HEK293T (cell line): ENCODE results near the gene LCN1.

ENCODE experiments used
- CTCF ChIA-PET: fragments of 350-600 bp; formaldehyde crosslinking; extraction: SDS; loops from one replicate; lab custom pipeline; 2021; ENCODE audit warnings: antibody characterized with exemption, inconsistent platforms; lab: Yijun Ruan, JAX
- POLR2A ChIA-PET: fragments of 350-600 bp; formaldehyde crosslinking; extraction: SDS; loops from one replicate; lab custom pipeline; 2020; ENCODE audit warnings: antibody characterized with exemption, inconsistent platforms; lab: Yijun Ruan, JAX
- DNase-seq: peaks from one replicate; pipeline ENCODE4 v3.0.0; 2012; ENCODE audit warnings: mixed read lengths; ENCODE audit errors: extremely low spot score
- ARNT ChIP-seq: fragments of 450-650 bp; IDR thresholded peaks from 2 replicates; pipeline ENCODE4 v1.6.1; 2017; ENCODE audit warnings: mild to moderate bottlenecking
- BHLHE40 ChIP-seq: fragments of 450-650 bp; IDR thresholded peaks from 2 replicates; pipeline ENCODE4 v1.6.1; 2016; ENCODE audit warnings: mild to moderate bottlenecking, moderate library complexity, borderline replicate concordance
- CTBP1 ChIP-seq: fragments of 450-650 bp; IDR thresholded peaks from 2 replicates; pipeline ENCODE4 v1.6.1; 2016; ENCODE audit warnings: borderline replicate concordance
- ELF4 ChIP-seq: fragments of 450-650 bp; IDR thresholded peaks from 2 replicates; pipeline ENCODE4 v1.6.1; 2017; ENCODE audit warnings: antibody characterized with exemption
- FOXA1 ChIP-seq: fragments of 450-650 bp; IDR thresholded peaks from 2 replicates; pipeline ENCODE4 v1.6.1; 2016; ENCODE audit warnings: mild to moderate bottlenecking
- FOXK2 ChIP-seq: fragments of 450-650 bp; IDR thresholded peaks from 2 replicates; pipeline ENCODE4 v1.6.1; 2016; ENCODE audit warnings: mild to moderate bottlenecking
- FOXM1 ChIP-seq: fragments of 450-650 bp; IDR thresholded peaks from 2 replicates; pipeline ENCODE4 v1.6.1; 2017; ENCODE audit warnings: mild to moderate bottlenecking, borderline replicate concordance
- HDGF ChIP-seq: fragments of 450-650 bp; IDR thresholded peaks from 2 replicates; pipeline ENCODE4 v1.6.1; 2017; ENCODE audit warnings: antibody characterized with exemption, borderline replicate concordance
- L3MBTL2 ChIP-seq: fragments of 450-650 bp; conservative IDR thresholded peaks from 2 replicates; pipeline ENCODE4 v1.6.1; 2016; ENCODE audit warnings: mild to moderate bottlenecking
- LEF1 ChIP-seq: fragments of 450-650 bp; IDR thresholded peaks from 2 replicates; pipeline ENCODE4 v1.6.1; 2017; ENCODE audit warnings: mild to moderate bottlenecking, borderline replicate concordance
- SP1 ChIP-seq: fragments of 450-650 bp; IDR thresholded peaks from 2 replicates; pipeline ENCODE4 v1.6.1; 2017
- SUZ12 ChIP-seq: fragments of 450-650 bp; IDR thresholded peaks from 2 replicates; pipeline ENCODE4 v1.6.1; 2016; ENCODE audit warnings: mild to moderate bottlenecking
- TARDBP ChIP-seq: fragments of 450-650 bp; IDR thresholded peaks from 2 replicates; pipeline ENCODE4 v1.6.1; 2016
- ZNF384 ChIP-seq: fragments of 450-650 bp; IDR thresholded peaks from 2 replicates; pipeline ENCODE4 v1.6.1; 2016
- TF ChIP-seq, protein P1 (sequence below): fragments of 450-650 bp; IDR thresholded peaks from 2 replicates; pipeline ENCODE4 v1.6.1; 2016

The LCN1 gene

DNA sequence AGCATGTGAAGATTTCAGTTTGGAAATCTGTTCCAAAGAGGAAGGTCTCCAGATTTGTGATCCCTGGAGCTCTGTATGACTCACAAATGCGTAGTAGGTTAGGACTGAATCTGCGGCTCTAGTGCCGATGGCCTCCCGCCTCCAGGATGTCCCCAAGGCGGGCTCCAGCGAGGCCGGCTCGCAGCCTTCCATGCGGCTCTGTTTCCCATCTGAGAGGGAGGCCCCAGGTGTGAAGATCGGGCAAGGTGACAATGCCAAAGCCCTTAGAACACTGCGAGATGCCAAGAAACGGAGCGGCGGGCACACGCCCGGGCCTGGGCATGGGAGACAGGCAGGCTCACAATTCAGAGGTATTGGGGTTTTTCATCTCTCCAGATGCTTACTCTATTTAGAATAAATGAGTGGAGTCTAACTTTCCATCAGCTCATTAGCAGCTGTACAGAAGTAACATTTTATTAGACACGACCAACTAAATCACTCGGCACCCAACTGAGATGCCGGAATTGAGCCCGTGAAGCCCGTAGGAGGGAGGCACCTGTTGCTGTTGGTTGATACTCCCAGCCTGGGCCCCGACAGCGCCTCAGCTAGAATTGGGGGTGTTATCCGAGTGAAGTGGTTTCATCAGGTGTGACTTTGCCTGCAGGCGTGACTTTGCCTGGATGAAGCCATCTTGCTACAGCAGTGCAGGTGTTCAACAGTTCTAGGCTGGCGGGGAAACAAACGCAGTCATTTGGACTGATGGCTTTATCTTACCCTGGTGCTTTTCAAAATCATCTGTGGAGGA is 28.2 kb upstream of the LCN1 start:
- no peak for DNase-seq
- ChIA-PET CTCF (interaction anchor here (0.9 kb wide), 1 partner anchor 13 kb away, joined by 4 read pairs; no protein-coding TSS in a partner anchor), POLR2A (no interaction called here)
- TF ChIP-seq ARNT = no peak
- TF ChIP-seq, protein P1, sequence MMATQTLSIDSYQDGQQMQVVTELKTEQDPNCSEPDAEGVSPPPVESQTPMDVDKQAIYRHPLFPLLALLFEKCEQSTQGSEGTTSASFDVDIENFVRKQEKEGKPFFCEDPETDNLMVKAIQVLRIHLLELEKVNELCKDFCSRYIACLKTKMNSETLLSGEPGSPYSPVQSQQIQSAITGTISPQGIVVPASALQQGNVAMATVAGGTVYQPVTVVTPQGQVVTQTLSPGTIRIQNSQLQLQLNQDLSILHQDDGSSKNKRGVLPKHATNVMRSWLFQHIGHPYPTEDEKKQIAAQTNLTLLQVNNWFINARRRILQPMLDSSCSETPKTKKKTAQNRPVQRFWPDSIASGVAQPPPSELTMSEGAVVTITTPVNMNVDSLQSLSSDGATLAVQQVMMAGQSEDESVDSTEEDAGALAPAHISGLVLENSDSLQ = no peak
- TF ChIP-seq SUZ12 = no peak
- no peak for TF ChIP-seq ZNF384
- TF ChIP-seq HDGF = no peak
- no peak for TF ChIP-seq FOXK2
- no peak for TF ChIP-seq TARDBP
- TF ChIP-seq BHLHE40 = no peak
- no peak for TF ChIP-seq FOXA1

DNA sequence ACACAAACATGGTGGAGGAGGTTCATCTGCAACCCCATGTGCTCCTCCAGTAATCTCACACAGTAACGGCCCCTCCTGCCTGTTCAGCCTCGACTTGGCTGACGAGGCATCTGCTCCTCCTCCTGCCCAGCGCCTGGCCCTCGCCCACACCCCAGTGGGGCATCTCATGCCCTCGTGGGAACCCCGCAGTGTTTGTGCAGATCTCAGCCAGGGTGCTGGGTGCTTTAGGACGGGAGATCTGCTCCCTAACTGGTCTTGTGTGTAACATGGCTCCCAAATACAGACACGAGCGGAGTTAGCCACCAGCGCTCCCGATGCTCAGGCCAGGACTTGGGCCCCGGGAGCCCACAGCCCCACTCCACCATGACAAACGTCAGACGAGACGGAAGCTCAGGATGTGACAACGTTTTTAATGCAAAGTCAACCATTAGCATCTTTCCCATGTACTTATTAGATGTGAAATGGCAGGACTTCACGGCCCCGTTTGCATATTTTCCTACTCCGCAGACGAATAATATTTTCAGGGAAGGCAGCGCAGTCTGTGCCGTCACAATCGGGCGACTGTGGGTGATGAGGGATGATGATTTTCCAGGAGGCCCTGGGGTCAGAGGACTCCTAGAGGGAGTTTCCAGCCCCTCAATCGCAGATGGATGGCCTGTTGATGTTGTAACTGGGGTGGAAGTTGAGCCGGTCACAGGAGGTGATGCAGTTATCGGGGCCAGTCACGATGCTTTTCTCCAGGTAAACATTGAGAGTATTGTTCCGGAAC is 26.3 kb upstream of the LCN1 start:
- CTCF ChIA-PET = no interaction called here
- POLR2A ChIA-PET = no interaction called here

DNA sequence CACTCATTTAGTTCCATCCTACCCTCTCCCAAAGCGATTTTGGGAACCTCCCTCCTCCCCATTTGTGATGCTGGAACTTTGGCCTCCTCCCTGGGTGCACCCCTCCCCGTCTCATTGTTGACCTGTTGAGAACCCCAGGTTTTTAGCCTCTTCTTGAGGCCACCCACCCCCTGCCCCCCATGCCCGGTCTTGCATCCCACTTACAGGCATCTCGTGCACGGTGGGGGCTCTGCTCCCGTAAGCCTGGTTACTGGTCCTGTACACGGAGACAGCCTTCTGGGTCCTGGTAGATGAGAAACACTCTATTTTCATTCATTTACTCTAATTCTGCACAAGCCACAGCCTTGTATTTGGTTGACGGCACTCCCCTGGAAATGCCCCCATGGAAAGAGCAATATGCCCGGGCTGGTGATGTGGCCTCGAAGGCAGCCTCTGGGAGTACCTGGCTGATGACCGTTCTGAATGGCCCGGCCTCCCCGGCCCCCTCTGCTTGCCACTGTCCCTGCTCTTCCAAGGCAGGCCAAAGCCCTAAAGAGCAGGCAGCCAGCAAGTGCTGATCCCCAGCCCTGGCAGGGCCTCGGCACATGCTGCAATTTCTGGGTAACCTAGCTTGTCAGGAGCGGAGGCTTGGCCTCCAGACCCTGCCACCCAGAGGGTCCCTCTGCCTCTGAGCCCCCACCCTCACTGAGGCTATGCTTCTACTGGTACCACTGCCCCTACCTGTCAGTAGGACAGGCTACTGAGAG is 22.7 kb upstream of the LCN1 start:
- CTCF ChIA-PET = no interaction called here
- POLR2A ChIA-PET = interaction anchor here (0.6 to 1.5 kb wide), 2 partner anchors 8 to 18 kb away, joined by 3 to 4 read pairs; no protein-coding TSS in a partner anchor
- TF ChIP-seq FOXK2 = no peak
- no peak for TF ChIP-seq L3MBTL2
- no peak for DNase-seq

More for the DNA sequence above, 26.3 kb upstream of the LCN1 start:
- no peak for DNase-seq
- TF ChIP-seq L3MBTL2 (no peak), CTBP1 (no peak), LEF1 (no peak), ZNF384 (no peak), FOXA1 (no peak), SP1 (no peak), SUZ12 (no peak), ELF4 (no peak), TARDBP (no peak), BHLHE40 (no peak), ARNT (no peak), HDGF (no peak)
- TF ChIP-seq, protein P1 = no peak

DNA sequence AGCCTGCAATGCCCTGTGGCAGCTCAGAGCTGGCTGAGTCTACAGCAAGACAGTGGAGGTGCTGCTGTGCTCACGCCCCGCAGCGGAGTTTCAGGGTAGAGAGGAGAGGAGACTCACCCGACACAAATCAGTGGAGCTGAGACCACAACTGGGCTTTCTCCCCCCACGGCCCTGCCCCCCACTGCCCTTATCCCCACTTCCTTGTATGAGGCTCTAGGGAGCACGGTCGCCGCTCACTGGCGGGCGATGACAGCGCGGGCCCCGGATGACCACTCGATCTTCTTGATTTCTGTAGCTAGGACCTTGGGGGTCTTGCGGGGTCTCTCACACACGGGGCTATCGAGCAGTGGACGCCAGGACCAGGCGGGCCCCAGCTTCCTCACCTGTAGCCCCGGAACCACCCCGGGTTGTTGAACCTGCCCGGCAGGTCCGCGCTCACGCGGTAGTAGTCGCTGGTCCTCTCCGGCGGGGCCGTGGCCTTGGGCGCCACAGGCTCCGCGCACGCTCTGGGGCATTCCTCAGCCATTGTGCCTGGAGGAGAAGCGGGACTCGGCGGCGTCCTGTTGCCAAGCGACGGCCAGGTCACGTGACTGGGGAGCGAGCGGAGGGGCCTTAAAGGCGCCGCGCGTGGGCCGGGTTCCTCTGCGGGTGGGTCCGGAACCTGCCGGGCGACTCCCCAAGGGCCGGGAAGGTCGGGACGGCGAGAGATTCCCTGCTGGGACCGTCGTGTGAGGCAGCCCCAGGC is 21.7 kb upstream of the LCN1 start:
- peak; percentile 89 for DNase-seq
- TF ChIP-seq ZNF384 (no peak), TARDBP (peak; percentile 83; the same call in 1 of the 2 replicates), FOXK2 (no peak), L3MBTL2 (peak; percentile 43; the same call in 1 of the 2 replicates)
- POLR2A ChIA-PET = interaction anchor here (0.6 to 1.5 kb wide), 2 partner anchors 9 to 19 kb away, joined by 3 to 4 read pairs; no protein-coding TSS in a partner anchor
- CTCF ChIA-PET = no interaction called here

DNA sequence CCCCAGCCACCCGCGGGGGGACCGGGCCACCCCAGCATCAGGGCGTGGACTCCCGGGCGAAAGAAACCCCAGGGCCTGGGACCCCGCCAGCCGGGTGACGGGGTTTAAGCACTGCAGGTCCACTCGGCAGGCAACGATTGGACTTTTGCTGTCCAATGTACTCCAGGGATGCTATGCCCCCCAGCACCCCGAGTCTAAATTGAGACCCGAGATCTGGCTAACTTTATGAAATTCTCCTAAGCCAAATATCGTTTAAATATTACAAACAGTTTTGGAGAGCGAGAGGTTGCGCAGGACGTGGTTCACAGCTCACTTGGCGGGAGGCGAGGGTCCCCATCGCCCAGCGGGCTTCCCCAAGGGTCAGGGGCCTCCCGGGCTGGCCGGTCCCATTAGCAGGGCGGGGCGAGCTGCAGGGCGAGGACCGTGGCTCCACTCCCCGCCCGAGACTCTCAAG is 21.1 kb upstream of the LCN1 start:
- ChIA-PET CTCF (no interaction called here), POLR2A (interaction anchor here (1.5 kb wide), 1 partner anchor 9 kb away, joined by 4 read pairs; no protein-coding TSS in a partner anchor)
- no peak for DNase-seq
- TF ChIP-seq FOXM1 = no peak

DNA sequence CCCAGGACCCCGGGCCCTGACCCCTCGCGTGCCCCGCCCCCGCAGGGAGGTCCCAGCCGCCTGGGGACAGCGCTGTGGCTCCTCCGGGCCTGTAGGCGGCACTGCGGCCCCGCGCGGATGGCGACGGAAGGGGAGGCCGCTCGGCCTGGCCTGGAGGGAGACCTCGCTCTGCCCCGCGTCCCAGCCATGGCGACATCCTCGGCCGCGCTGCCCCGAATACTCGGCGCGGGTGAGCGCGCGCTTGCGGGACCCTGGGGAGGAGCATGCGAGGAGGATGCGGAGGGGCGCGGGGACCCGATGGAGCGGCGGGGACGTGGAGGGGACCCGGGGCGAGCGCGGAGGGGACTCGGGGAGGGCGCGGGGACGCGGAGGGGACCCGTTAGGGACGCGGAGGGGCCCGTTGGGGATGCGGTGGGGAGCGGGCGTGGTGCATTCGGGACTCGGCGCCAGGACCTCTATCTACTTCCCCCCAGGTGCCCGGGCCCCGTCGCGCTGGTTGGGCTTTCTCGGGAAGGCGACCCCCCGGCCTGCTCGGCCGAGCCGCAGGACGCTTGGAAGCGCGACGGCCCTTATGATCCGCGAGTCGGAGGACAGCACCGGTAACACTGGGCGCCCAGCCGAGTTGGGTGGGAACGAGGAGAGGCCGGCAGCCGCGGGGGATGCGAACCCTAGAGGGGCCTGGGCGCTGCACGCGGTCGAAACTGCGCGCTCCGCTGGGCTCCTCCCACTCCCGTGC is 20.5 kb upstream of the LCN1 start, which contains the start of gene MRPS2:
Gene MRPS2 (plus strand): TSS at position 158 of the 736 bp plus-strand sequence. CDS start 29 bp downstream, at position 187.
- CTCF ChIA-PET = no interaction called here
- TF ChIP-seq HDGF (no peak), L3MBTL2 (peak; percentile 49)
- peak; percentile 90 for DNase-seq
- POLR2A ChIA-PET = interaction anchor here (1.5 kb wide), 1 partner anchor 10 kb away, joined by 4 read pairs; no protein-coding TSS in a partner anchor
